Measurements from ENCODE around the gene NELL1.

DNA sequence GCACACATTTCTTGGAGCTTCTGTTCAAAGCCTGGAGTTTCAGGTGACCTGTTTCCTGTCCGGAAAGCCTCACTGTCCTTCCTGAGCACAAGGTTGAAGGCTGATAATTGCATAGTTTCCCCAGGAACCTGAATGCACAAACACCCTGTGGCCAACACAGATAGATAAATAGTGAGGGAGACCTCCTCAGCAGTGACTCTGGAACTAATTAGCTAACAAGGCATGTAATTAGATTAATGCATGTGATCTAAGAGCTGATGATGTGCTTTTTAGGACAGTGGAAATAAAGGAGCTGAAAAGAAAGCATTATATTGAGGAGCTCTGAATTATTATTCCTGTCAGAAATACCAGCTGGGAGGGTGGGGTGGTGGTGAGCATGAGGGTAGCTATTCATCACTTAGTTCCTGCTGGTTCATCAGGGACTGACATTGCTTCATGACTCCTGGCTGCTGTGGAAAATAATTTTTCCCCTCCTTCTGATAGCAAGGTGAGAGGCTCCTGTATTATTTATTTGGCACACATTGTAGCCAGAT is 101.1 kb downstream of the NELL1 start:
- no peak for TF ChIP-seq POLR2A (IDR thresholded peaks at IDR 0.05)
- TF ChIP-seq, protein P1, sequence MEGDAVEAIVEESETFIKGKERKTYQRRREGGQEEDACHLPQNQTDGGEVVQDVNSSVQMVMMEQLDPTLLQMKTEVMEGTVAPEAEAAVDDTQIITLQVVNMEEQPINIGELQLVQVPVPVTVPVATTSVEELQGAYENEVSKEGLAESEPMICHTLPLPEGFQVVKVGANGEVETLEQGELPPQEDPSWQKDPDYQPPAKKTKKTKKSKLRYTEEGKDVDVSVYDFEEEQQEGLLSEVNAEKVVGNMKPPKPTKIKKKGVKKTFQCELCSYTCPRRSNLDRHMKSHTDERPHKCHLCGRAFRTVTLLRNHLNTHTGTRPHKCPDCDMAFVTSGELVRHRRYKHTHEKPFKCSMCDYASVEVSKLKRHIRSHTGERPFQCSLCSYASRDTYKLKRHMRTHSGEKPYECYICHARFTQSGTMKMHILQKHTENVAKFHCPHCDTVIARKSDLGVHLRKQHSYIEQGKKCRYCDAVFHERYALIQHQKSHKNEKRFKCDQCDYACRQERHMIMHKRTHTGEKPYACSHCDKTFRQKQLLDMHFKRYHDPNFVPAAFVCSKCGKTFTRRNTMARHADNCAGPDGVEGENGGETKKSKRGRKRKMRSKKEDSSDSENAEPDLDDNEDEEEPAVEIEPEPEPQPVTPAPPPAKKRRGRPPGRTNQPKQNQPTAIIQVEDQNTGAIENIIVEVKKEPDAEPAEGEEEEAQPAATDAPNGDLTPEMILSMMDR (IDR thresholded peaks at IDR 0.05): no peak

Data from adrenal gland (tissue), 5 donors.